MCF 10A (cell line): ENCODE measurements around the gene ELL3. TPM values are rescaled to one million over a fixed set of nuclear protein-coding genes. Genes with fewer than 3 reads are reported as not detected.

Source experiments
- BruUV-seq: library from RNA; stranded (reverse); fragments of 400-500 nt; replicated peaks from 2 replicates; lab custom pipeline; 2021; lab: Mats Ljungman, UMichigan
- CTCF ChIA-PET: fragments of 300-600 bp; sonication (Branson Sonifier 250); formaldehyde crosslinking; extraction: SDS; loops from one replicate; lab custom pipeline; 2021; ENCODE audit warnings: antibody characterized with exemption, inconsistent platforms; lab: Yijun Ruan, JAX
- POLR2A ChIA-PET: fragments of 300-600, 350-650 bp; sonication (Branson Sonifier 250); formaldehyde crosslinking; extraction: SDS; loops from one replicate; lab custom pipeline; 2020; ENCODE audit warnings: antibody characterized with exemption, inconsistent platforms; lab: Yijun Ruan, JAX
- DNase-seq: peaks from one replicate; pipeline ENCODE4 v3.0.0-alpha.2; 2018; ENCODE audit not compliant: unreplicated experiment
- H3K27ac Mint-ChIP-seq: one replicate; pipeline ENCODE4 v1.8.0; 2022; ENCODE audit warnings: mild to moderate bottlenecking, low read depth, mixed read lengths; ENCODE audit not compliant: unreplicated experiment
- H3K27me3 Mint-ChIP-seq: one replicate; pipeline ENCODE4 v1.8.0; 2022; ENCODE audit warnings: mixed read lengths; ENCODE audit not compliant: insufficient read depth, unreplicated experiment
- H3K36me3 Mint-ChIP-seq: one replicate; pipeline ENCODE4 v1.8.0; 2022; ENCODE audit warnings: mild to moderate bottlenecking, moderate library complexity, mixed read lengths; ENCODE audit not compliant: insufficient read depth, unreplicated experiment
- H3K4me1 Mint-ChIP-seq: one replicate; pipeline ENCODE4 v1.8.0; 2022; ENCODE audit warnings: mixed read lengths; ENCODE audit not compliant: insufficient read depth, unreplicated experiment
- H3K4me3 Mint-ChIP-seq: one replicate; pipeline ENCODE4 v1.8.0; 2022; ENCODE audit warnings: mild to moderate bottlenecking, moderate library complexity, mixed read lengths; ENCODE audit not compliant: unreplicated experiment
- H3K9me3 Mint-ChIP-seq: one replicate; pipeline ENCODE4 v1.8.0; 2022; ENCODE audit warnings: mixed read lengths; ENCODE audit not compliant: unreplicated experiment
- intact Hi-C: fragments of 100-400 bp; cut with micrococcal nuclease; formaldehyde crosslinking; loops from 2 replicates; pipeline ENCODE4 v1.14.1; 2022
- total RNA-seq: library from RNA; stranded (reverse); gene quantifications from 2 replicates; pipeline ENCODE4 v1.2.3, GENCODE V29; 2022
- TF ChIP-seq, protein P1 (sequence below): fragments of 200-600 bp; IDR thresholded peaks from one replicate; pipeline ENCODE4 v1.8.0; 2022; ENCODE audit warnings: antibody characterized with exemption, mild to moderate bottlenecking; ENCODE audit not compliant: unreplicated experiment

The ELL3 gene
- total RNA-seq, 1 experiment from 2014 or later: 0.86 TPM

DNA sequence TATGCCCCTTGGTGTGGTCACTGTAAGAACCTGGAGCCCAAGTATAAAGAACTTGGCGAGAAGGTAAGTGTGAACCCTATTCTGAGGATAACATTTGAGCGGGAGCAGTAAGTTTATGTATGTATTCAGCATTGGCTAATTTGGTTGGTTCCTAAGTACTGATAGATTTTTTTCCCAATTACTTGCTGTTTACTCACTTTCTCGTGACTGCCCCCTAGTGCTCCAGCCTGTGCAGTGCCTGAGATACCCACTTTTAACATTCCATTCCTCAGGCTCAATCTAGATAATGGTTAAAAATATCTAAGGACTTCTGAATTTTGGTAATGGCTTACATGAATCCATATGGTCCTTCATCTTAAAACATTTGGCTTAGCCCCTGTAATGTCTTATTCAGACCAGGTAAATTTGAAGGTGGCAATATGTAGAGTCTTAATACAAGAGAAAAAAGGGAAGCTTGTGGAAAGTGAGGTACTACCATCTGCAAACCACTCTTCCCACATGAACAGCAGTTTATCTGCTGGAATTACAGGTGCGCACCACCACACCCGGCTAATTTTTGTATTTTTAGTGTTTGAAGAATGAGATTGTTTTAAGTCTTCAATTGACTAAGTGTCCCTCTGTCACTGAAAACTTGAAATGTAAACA, 7.1 kb downstream of the ELL3 start:
- peaks cover 95% of the 10 kb centered on the region for H3K36me3 Mint-ChIP-seq
- POLR2A ChIA-PET: interaction anchor here (2.2 to 3.6 kb wide), 3 partner anchors 23 to 329 kb away, joined by 8 to 23 read pairs (median 22); partner anchors contain the start of genes PDIA3 and SERF2
- BruUV-seq: no TSS peak
- CTCF ChIA-PET: interaction anchor here (0.6 to 3.2 kb wide), 9 partner anchors 10 to 230 kb away, joined by 3 to 23 read pairs (median 3); partner anchors contain the start of genes HYPK and SERINC4
- peak; percentile 66 for DNase-seq
- no peaks in the 10 kb centered on the region for H3K27me3 Mint-ChIP-seq
- no peaks in the 10 kb centered on the region for H3K9me3 Mint-ChIP-seq
- TF ChIP-seq, protein P1, sequence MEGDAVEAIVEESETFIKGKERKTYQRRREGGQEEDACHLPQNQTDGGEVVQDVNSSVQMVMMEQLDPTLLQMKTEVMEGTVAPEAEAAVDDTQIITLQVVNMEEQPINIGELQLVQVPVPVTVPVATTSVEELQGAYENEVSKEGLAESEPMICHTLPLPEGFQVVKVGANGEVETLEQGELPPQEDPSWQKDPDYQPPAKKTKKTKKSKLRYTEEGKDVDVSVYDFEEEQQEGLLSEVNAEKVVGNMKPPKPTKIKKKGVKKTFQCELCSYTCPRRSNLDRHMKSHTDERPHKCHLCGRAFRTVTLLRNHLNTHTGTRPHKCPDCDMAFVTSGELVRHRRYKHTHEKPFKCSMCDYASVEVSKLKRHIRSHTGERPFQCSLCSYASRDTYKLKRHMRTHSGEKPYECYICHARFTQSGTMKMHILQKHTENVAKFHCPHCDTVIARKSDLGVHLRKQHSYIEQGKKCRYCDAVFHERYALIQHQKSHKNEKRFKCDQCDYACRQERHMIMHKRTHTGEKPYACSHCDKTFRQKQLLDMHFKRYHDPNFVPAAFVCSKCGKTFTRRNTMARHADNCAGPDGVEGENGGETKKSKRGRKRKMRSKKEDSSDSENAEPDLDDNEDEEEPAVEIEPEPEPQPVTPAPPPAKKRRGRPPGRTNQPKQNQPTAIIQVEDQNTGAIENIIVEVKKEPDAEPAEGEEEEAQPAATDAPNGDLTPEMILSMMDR: peak; percentile 72
- no peak overlapping the region for H3K27ac Mint-ChIP-seq
- intact Hi-C loops: no loop called here
- H3K4me3 Mint-ChIP-seq: no peak overlapping the region
- peaks cover 6% of the 10 kb centered on the region for H3K4me1 Mint-ChIP-seq

DNA sequence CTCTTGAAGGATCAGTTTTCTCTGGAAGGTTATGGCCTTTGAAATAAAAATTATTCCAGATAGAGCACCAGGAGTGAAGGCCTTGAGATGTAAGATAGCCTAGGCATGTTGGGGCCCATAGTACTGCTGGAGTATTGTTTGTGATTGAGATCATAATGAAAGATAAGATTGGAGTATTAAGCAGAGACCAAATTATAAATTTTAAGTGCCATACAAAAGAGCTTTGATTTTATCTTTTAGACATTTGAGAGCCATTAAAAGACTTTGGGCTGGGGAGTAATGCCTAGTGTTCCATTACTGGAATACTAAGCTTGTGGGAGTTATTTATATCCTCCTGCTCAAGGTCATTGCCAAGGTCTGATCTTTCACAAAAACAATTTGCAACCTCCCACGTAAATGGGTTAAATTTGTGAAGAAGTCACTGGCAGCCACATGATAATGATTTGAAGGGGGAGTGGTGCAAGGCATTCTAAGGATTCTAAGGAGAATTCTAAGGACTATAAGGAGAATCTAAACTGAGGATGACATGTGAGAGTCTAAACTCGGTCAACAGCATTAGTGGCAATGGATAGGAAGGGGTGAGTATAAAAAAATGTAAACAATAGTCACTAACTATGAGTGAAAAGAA, 12.8 kb downstream of the ELL3 start:
- peak overlapping the region; percentile 42 for H3K27ac Mint-ChIP-seq
- H3K36me3 Mint-ChIP-seq: peaks cover 98% of the 10 kb centered on the region
- no TSS peak for BruUV-seq

DNA sequence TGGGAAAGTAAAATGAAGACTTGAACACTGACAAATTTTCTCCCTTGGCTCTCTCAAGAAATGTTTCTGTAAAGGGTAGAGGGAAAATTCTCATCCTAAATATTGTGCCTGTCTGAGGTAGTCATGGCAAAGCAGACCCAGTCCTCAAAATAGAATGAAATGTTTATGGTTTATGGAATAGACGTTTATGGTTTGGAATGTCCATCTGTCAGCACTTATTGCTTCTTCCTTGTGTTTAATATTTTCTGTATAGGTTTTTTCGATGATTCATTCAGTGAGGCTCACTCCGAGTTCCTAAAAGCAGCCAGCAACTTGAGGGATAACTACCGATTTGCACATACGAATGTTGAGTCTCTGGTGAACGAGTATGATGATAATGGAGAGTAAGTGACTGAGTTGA, 13.9 kb downstream of the ELL3 start:
- TF ChIP-seq, protein P1: no peak
- peaks cover 98% of the 10 kb centered on the region for H3K36me3 Mint-ChIP-seq
- CTCF ChIA-PET: no interaction called here
- no peak for DNase-seq
- no peak overlapping the region for H3K27ac Mint-ChIP-seq
- BruUV-seq: no TSS peak
- H3K9me3 Mint-ChIP-seq: no peaks in the 10 kb centered on the region
- no peaks in the 10 kb centered on the region for H3K27me3 Mint-ChIP-seq
- POLR2A ChIA-PET: no interaction called here
- H3K4me1 Mint-ChIP-seq: no peaks in the 10 kb centered on the region
- H3K4me3 Mint-ChIP-seq: no peak overlapping the region
- intact Hi-C loops: no loop called here

More for the DNA sequence above, 12.8 kb downstream of the ELL3 start:
- intact Hi-C loops: no loop called here
- Mint-ChIP-seq H3K27me3 (no peaks in the 10 kb centered on the region), H3K9me3 (no peaks in the 10 kb centered on the region), H3K4me1 (no peaks in the 10 kb centered on the region), H3K4me3 (no peak overlapping the region)
- TF ChIP-seq, protein P1: no peak
- DNase-seq: no peak
- POLR2A ChIA-PET: interaction anchor here (1.0 kb wide), 1 partner anchor 14 kb away, joined by 3 read pairs; no protein-coding TSS in a partner anchor
- CTCF ChIA-PET: no interaction called here

DNA sequence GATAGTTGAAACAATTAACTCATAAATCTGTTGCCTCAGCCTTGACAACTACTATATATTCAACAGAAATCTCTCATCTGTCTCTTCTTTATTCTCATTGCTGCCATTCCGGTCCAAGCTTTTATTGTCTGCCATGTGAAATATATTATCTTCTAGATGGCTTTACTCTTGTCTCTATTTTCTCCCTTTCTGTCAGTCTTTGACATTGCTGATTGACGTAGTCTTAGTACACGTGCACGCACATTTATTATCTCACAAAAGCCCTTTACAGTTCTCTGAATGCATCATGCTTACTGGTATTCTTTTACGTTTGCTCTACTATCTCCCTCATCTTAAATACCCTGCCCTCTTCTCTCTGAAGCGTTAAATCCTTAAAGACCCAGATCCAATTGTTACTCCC, 24.9 kb downstream of the ELL3 start:
- ChIA-PET POLR2A (no interaction called here), CTCF (no interaction called here)
- no TSS peak for BruUV-seq
- Mint-ChIP-seq H3K4me3 (no peak overlapping the region), H3K27ac (no peak overlapping the region), H3K36me3 (peaks cover 71% of the 10 kb centered on the region), H3K4me1 (peaks cover 14% of the 10 kb centered on the region), H3K9me3 (no peaks in the 10 kb centered on the region), H3K27me3 (no peaks in the 10 kb centered on the region)
- intact Hi-C loops: no loop called here
- TF ChIP-seq, protein P1: no peak
- DNase-seq: no peak
